HTR-8/SVneo (cell line): Measurements from ENCODE around the gene GAL3ST2.

Experiments used
- DNase-seq: peaks from one replicate; pipeline ENCODE4 v3.0.0; 2011; ENCODE audit warnings: low spot score, mixed read lengths; ENCODE audit not compliant: insufficient read length
- FAIRE-seq: peaks from 2 replicates; lab custom pipeline; 2011; peaks lifted over from hg19 to GRCh38; lab: Jason Lieb, UNC

The GAL3ST2 gene

GRCh38 chr2:241852981-241853631, 76.5 kb downstream of the GAL3ST2 start:
- FAIRE-seq, result no peak
- DNase-seq, result no peak
